ENCODE results near the gene ZNF441. TPM values are rescaled to one million over a fixed set of nuclear protein-coding genes. Genes with fewer than 3 reads are reported as not detected.

Gene ZNF441
- total and polyA plus RNA-seq, 2 of the 13 experiments (the other 11 are each of a cell fraction or from before 2014, with no cell fraction given), result 2.8 to 10.0 TPM

- TF ChIP-seq ZNF335 (CRISPR knock-in tag; IDR thresholded peaks at IDR 0.05) (no peak), ZNF317 (CRISPR knock-in tag; IDR thresholded peaks at IDR 0.05) (0 out of 2 replicates have a peak, but pooled peaks have one; percentile 68), KAT8 (CRISPR knock-in tag; IDR thresholded peaks at IDR 0.05) (peak; percentile 90), DRAP1 (CRISPR knock-in tag; IDR thresholded peaks at IDR 0.05) (peak; percentile 96), PHF20 (CRISPR knock-in tag; IDR thresholded peaks at IDR 0.05) (peak; percentile 65), TAF15 (IDR thresholded peaks at IDR 0.05; ENCODE audit: low read depth, low read length, poor library complexity, severe bottlenecking) (no peak), ZFX (CRISPR knock-in tag; IDR thresholded peaks at IDR 0.05; ENCODE audit: low read depth) (peak; percentile 89), KLF6 (CRISPR knock-in tag; IDR thresholded peaks at IDR 0.05) (peak; percentile 94; the same call in 1 of the 2 replicates), ZNF615 (CRISPR knock-in tag; IDR thresholded peaks at IDR 0.05; ENCODE audit: borderline replicate concordance) (no peak), FIP1L1 (IDR thresholded peaks at IDR 0.05; ENCODE audit: borderline replicate concordance, insufficient read depth, low read depth, low read length) (0 out of 2 replicates have a peak, but pooled peaks have one; percentile 61), DR1 (CRISPR knock-in tag; IDR thresholded peaks at IDR 0.05) (peak; percentile 89), RXRB (CRISPR knock-in tag; IDR thresholded peaks at IDR 0.05; ENCODE audit: borderline replicate concordance) (peak; percentile 36), KLF9 (CRISPR knock-in tag; IDR thresholded peaks at IDR 0.05; ENCODE audit: low read depth) (no peak), FUBP1 (CRISPR knock-in tag; IDR thresholded peaks at IDR 0.05; ENCODE audit: borderline replicate concordance) (peak; percentile 88; the same call in 1 of the 2 replicates), MIER2 (CRISPR knock-in tag; IDR thresholded peaks at IDR 0.05) (peak; percentile 73), ETV6 (CRISPR knock-in tag; conservative IDR thresholded peaks at IDR 0.05) (no peak; the same call in 1 of the 2 replicates), MLX (CRISPR knock-in tag; IDR thresholded peaks at IDR 0.05) (no peak), ZNF468 (CRISPR knock-in tag; IDR thresholded peaks at IDR 0.05) (0 out of 2 replicates have a peak, but pooled peaks have one; percentile 44), MBD4 (IDR thresholded peaks at IDR 0.05; ENCODE audit: borderline replicate concordance, low read length) (no peak), ZNF605 (CRISPR knock-in tag; IDR thresholded peaks at IDR 0.05) (peak; percentile 28; the same call in 1 of the 2 replicates), MEIS1 (CRISPR knock-in tag; IDR thresholded peaks at IDR 0.05; ENCODE audit: borderline replicate concordance) (peak; percentile 81; the same call in 1 of the 2 replicates), NCOA5 (CRISPR knock-in tag; IDR thresholded peaks at IDR 0.05) (no peak), DMAP1 (CRISPR knock-in tag; IDR thresholded peaks at IDR 0.05) (peak; percentile 52; the same call in 1 of the 2 replicates), CAMTA2 (CRISPR knock-in tag; IDR thresholded peaks at IDR 0.05; ENCODE audit: borderline replicate concordance) (0 out of 2 replicates have a peak, but pooled peaks have one; percentile 83), GABPA (IDR thresholded peaks at IDR 0.05; ENCODE audit: low read depth, low read length) (no peak), GABPA (CRISPR knock-in tag; IDR thresholded peaks at IDR 0.05; ENCODE audit: low read depth) (peak; percentile 65), POGK (CRISPR knock-in tag; conservative IDR thresholded peaks at IDR 0.05) (peak; percentile 83)
Observed at GRCh38 chr19:11814029-11814699, 47.4 kb downstream of the ZNF441 start, which contains the start of gene ZNF440 (continued).

Measured in HepG2 (cell line).